K562 (cell line): ENCODE data around the gene FIBP. TPM values are rescaled to one million over a fixed set of nuclear protein-coding genes. Genes with fewer than 3 reads are reported as not detected.

Experiments used
- CBFB ChIP-seq: sonication (generic); formaldehyde crosslinking; IDR thresholded peaks from 2 replicates; pipeline ENCODE4 v1.4.0; 2020; ENCODE audit warnings: mild to moderate bottlenecking, missing genetic modification reagents
- GABPB1 ChIP-seq: sonication (generic); formaldehyde crosslinking; IDR thresholded peaks from 2 replicates; pipeline ENCODE4 v1.8.0; 2022; ENCODE audit warnings: mild to moderate bottlenecking, missing genetic modification reagents
- NONO ChIP-seq, 2 experiments: fragments of 200-400 bp in 1 of 2; fragments of 450-650 bp in 1 of 2; formaldehyde crosslinking in 1 of 2; IDR thresholded peaks; 2 replicates each; pipeline ENCODE4 v1.6.1; 2017; ENCODE audit warnings: low read depth in 2 of 2, mild to moderate bottlenecking in 2 of 2, moderate library complexity in 2 of 2, low read length in 1 of 2
- RERE ChIP-seq: sonication (generic); formaldehyde crosslinking; IDR thresholded peaks from 2 replicates; pipeline ENCODE4 v1.8.0; 2023; ENCODE audit warnings: missing genetic modification reagents, mild to moderate bottlenecking, borderline replicate concordance
- REST ChIP-seq, 2 experiments: fragments of 450-650 bp; formaldehyde crosslinking in 1 of 2; IDR thresholded peaks; 2 replicates each; pipeline versions ENCODE4 v1.4.0 to v1.6.1; 2014 to 2020; ENCODE audit warnings: mild to moderate bottlenecking in 2 of 2, borderline replicate concordance in 1 of 2, low read depth in 1 of 2
- TAF15 ChIP-seq: fragments of 200-400 bp; formaldehyde crosslinking; IDR thresholded peaks from 2 replicates; pipeline ENCODE4 v1.6.1; 2017; ENCODE audit warnings: mild to moderate bottlenecking, low read depth, low read length, moderate library complexity
- TCF15 ChIP-seq: fragments of 250-450 bp; sonication (Bioruptor Pico); IDR thresholded peaks from 2 replicates; pipeline ENCODE4 v1.8.0; 2022; ENCODE audit warnings: moderate library complexity, mild to moderate bottlenecking, inconsistent platforms
- THRAP3 ChIP-seq: fragments of 450-650 bp; IDR thresholded peaks from 2 replicates; pipeline ENCODE4 v1.6.1; 2016; ENCODE audit warnings: mild to moderate bottlenecking, inconsistent platforms, borderline replicate concordance
- ZNF324 ChIP-seq: fragments of 250-450 bp; sonication (Bioruptor Pico); IDR thresholded peaks from 2 replicates; pipeline ENCODE4 v1.4.0; 2020; ENCODE audit warnings: mild to moderate bottlenecking
- polyA plus RNA-seq, 8 experiments: library from polyadenylated mRNA; depleted of rRNA in 4 of 8; stranded (reverse) in 5 of 8; unstranded in 3 of 8; fragments of >200 nt; fragmentation: Nextera tagmentation in 2 of 8; fragmentation: Illumina TruSeq in 1 of 8; extraction: Ambion mirVana in 2 of 8; extraction: Trizol in 1 of 8; gene quantifications; 2 replicates each; pipeline versions ENCODE4 v1.2.1 to v1.2.3, GENCODE V29; 2011 to 2014; ENCODE audit warnings: inconsistent platforms in 1 of 8, missing spikeins in 1 of 8
- total RNA-seq, 7 experiments: library from RNA; depleted of rRNA in 6 of 7; stranded (reverse); fragments of >200 nt in 6 of 7; fragmentation: Illumina TruSeq in 2 of 7; extraction: Trizol in 2 of 7; gene quantifications; 2 replicates each; pipeline versions ENCODE4 v1.2.1 to v1.2.3, GENCODE V29; 2011 to 2021; ENCODE audit warnings: low replicate concordance in 1 of 7

Gene FIBP
- total and polyA plus RNA-seq, 9 of the 15 experiments (the other 6 are each of a cell fraction or from before 2014, with no cell fraction given) = 41.2 to 79.2 (median 48.6) TPM

GRCh38 chr11:65891219-65892136 is 3.2 kb upstream of the FIBP start (continued):
- TF ChIP-seq RERE (0 out of 2 replicates have a peak, but pooled peaks have one; percentile 25), TCF15 (CRISPR knock-in tag) (no peak), REST (IDR thresholded peaks at IDR 0.05; ENCODE audit: borderline replicate concordance) (peak; percentile 27; the same call in 1 of the 2 replicates), REST (CRISPR knock-in tag; IDR thresholded peaks at IDR 0.05; ENCODE audit: low read depth) (no peak), CBFB (no peak), GABPB1 (CRISPR knock-in tag) (peak; percentile 66; the same call in 1 of the 2 replicates), TAF15 (0 out of 2 replicates have a peak, but pooled peaks have one; percentile 58), THRAP3 (peak; percentile 82; the same call in 1 of the 2 replicates), ZNF324 (no peak), NONO (IDR thresholded peaks at IDR 0.05; ENCODE audit: low read depth in 2 of 2, low read length in 1 of 2) (0 out of 4 replicates have a peak, but pooled peaks of 1 of the 2 experiments have one; percentile 21)
